ENCODE results near the gene FLNA. TPM values are rescaled to one million over a fixed set of nuclear protein-coding genes. Genes with fewer than 3 reads are reported as not detected.

The FLNA gene
- total RNA-seq: 824 and 840 TPM in 2 replicates

GRCh38 chrX:154374313-154375155 lies at the start of gene FLNA:
Gene FLNA, minus strand, starts transcription at chrX:154374634. Its CDS starts 3,389 bp downstream, at chrX:154371245.
- peak; percentile 82 for DNase-seq
- Mint-ChIP-seq H3K4me3 (peak within 1 kb of the TSS; percentile 76), H3K36me3 (ENCODE audit: low read depth) (peaks cover 7% of the 10 kb centered on the region), H3K27me3 (no peaks in the 10 kb centered on the region), H3K9me3 (no peaks in the 10 kb centered on the region), H3K27ac (no peak within 1 kb of the TSS), H3K4me1 (peaks cover 9% of the 10 kb centered on the region)
- intact Hi-C loops (cut with micrococcal nuclease): loop anchor here (5.0 to 10.0 kb wide), 3 partner anchors 103 to 650 kb away; partner anchors contain the start of genes F8, FAM3A, FUNDC2 and LAGE3

- H3K27me3 Mint-ChIP-seq: no peaks in the 10 kb centered on the region
- H3K36me3 Mint-ChIP-seq (ENCODE audit: low read depth): peaks cover 9% of the 10 kb centered on the region
- no peak overlapping the region for H3K27ac Mint-ChIP-seq
- intact Hi-C loops (cut with micrococcal nuclease): no loop called here
- no peak overlapping the region for H3K4me3 Mint-ChIP-seq
- H3K9me3 Mint-ChIP-seq: no peaks in the 10 kb centered on the region
- peaks cover 4% of the 10 kb centered on the region for H3K4me1 Mint-ChIP-seq
- DNase-seq: no peak
Measured at GRCh38 chrX:154420402-154420756, 45.9 kb upstream of the FLNA start.

- intact Hi-C loops (cut with micrococcal nuclease): no loop called here
- no peak overlapping the region for H3K4me3 Mint-ChIP-seq
- no peak overlapping the region for H3K27ac Mint-ChIP-seq
- no peak for DNase-seq
- H3K4me1 Mint-ChIP-seq: peaks cover 4% of the 10 kb centered on the region
- no peaks in the 10 kb centered on the region for H3K9me3 Mint-ChIP-seq
- no peaks in the 10 kb centered on the region for H3K27me3 Mint-ChIP-seq
- H3K36me3 Mint-ChIP-seq (ENCODE audit: low read depth): peaks cover 13% of the 10 kb centered on the region
Measured at GRCh38 chrX:154419688-154420401, 45.4 kb upstream of the FLNA start.

- Mint-ChIP-seq H3K27me3 (no peaks in the 10 kb centered on the region), H3K4me1 (peaks cover 2% of the 10 kb centered on the region), H3K9me3 (no peaks in the 10 kb centered on the region), H3K4me3 (no peak overlapping the region), H3K27ac (no peak overlapping the region), H3K36me3 (ENCODE audit: low read depth) (peaks cover 13% of the 10 kb centered on the region)
- DNase-seq: no peak
- intact Hi-C loops (cut with micrococcal nuclease): no loop called here
Measured at GRCh38 chrX:154419189-154419588, 44.8 kb upstream of the FLNA start.

- Mint-ChIP-seq H3K27me3 (no peaks in the 10 kb centered on the region), H3K4me1 (peaks cover 5% of the 10 kb centered on the region), H3K9me3 (no peaks in the 10 kb centered on the region), H3K27ac (no peak overlapping the region), H3K36me3 (ENCODE audit: low read depth) (peaks cover 15% of the 10 kb centered on the region), H3K4me3 (no peak overlapping the region)
- DNase-seq: no peak
- intact Hi-C loops (cut with micrococcal nuclease): no loop called here
Measured at GRCh38 chrX:154417157-154417556, 42.7 kb upstream of the FLNA start.

GRCh38 chrX:154413142-154413541 lies 38.7 kb upstream of the FLNA start:
- peak overlapping the region; percentile 84 for H3K4me3 Mint-ChIP-seq
- H3K27ac Mint-ChIP-seq: no peak overlapping the region

GRCh38 chrX:154412468-154412867 lies 38.0 kb upstream of the FLNA start:
- Mint-ChIP-seq H3K4me1 (peaks cover 11% of the 10 kb centered on the region), H3K9me3 (no peaks in the 10 kb centered on the region), H3K4me3 (peak overlapping the region; percentile 84), H3K36me3 (ENCODE audit: low read depth) (peaks cover 12% of the 10 kb centered on the region), H3K27ac (peak overlapping the region; percentile 82), H3K27me3 (no peaks in the 10 kb centered on the region)
- intact Hi-C loops (cut with micrococcal nuclease): loop anchor here (1.0 kb wide), 1 partner anchor 16 kb away; the partner anchor contains the start of gene ATP6AP1
- DNase-seq: peak; percentile 80

More at GRCh38 chrX:154413142-154413541, 38.7 kb upstream of the FLNA start:
- DNase-seq: no peak
- intact Hi-C loops (cut with micrococcal nuclease): no loop called here
- Mint-ChIP-seq H3K9me3 (no peaks in the 10 kb centered on the region), H3K36me3 (ENCODE audit: low read depth) (peaks cover 12% of the 10 kb centered on the region), H3K4me1 (peaks cover 11% of the 10 kb centered on the region), H3K27me3 (no peaks in the 10 kb centered on the region)

GRCh38 chrX:154411981-154412340 lies 37.5 kb upstream of the FLNA start:
- no peaks in the 10 kb centered on the region for H3K27me3 Mint-ChIP-seq
- peak overlapping the region; percentile 82 for H3K27ac Mint-ChIP-seq
- H3K36me3 Mint-ChIP-seq (ENCODE audit: low read depth): peaks cover 12% of the 10 kb centered on the region
- H3K9me3 Mint-ChIP-seq: no peaks in the 10 kb centered on the region
- peaks cover 11% of the 10 kb centered on the region for H3K4me1 Mint-ChIP-seq
- intact Hi-C loops (cut with micrococcal nuclease): loop anchor here (1.0 kb wide), 1 partner anchor 16 kb away; the partner anchor contains the start of gene ATP6AP1
- DNase-seq: peak; percentile 85
- peak overlapping the region; percentile 84 for H3K4me3 Mint-ChIP-seq

- no peaks in the 10 kb centered on the region for H3K9me3 Mint-ChIP-seq
- H3K4me1 Mint-ChIP-seq: peaks cover 11% of the 10 kb centered on the region
- H3K36me3 Mint-ChIP-seq (ENCODE audit: low read depth): peaks cover 6% of the 10 kb centered on the region
- peak within 1 kb of the TSS; percentile 77 for H3K4me3 Mint-ChIP-seq
- no peaks in the 10 kb centered on the region for H3K27me3 Mint-ChIP-seq
- intact Hi-C loops (cut with micrococcal nuclease): no loop called here
- peak within 1 kb of the TSS; percentile 66 for H3K27ac Mint-ChIP-seq
- peak; percentile 69 for DNase-seq
Measured at GRCh38 chrX:154409222-154409871, 34.9 kb upstream of the FLNA start, which contains the start of gene DNASE1L1. Gene DNASE1L1, minus strand, starts transcription at chrX:154409254. Its CDS starts 3,686 bp downstream, at chrX:154405568.

GRCh38 chrX:154408659-154409221 lies 34.3 kb upstream of the FLNA start:
- peaks cover 11% of the 10 kb centered on the region for H3K4me1 Mint-ChIP-seq

GRCh38 chrX:154404625-154405192 lies 30.3 kb upstream of the FLNA start:
- no peaks in the 10 kb centered on the region for H3K27me3 Mint-ChIP-seq
- no peak overlapping the region for H3K27ac Mint-ChIP-seq
- peaks cover 9% of the 10 kb centered on the region for H3K4me1 Mint-ChIP-seq
- DNase-seq: no peak
- intact Hi-C loops (cut with micrococcal nuclease): no loop called here
- no peak overlapping the region for H3K4me3 Mint-ChIP-seq
- peaks cover 20% of the 10 kb centered on the region for H3K36me3 Mint-ChIP-seq (ENCODE audit: low read depth)
- no peaks in the 10 kb centered on the region for H3K9me3 Mint-ChIP-seq

More at GRCh38 chrX:154408659-154409221, 34.3 kb upstream of the FLNA start:
- DNase-seq: no peak
- Mint-ChIP-seq H3K27me3 (no peaks in the 10 kb centered on the region), H3K9me3 (no peaks in the 10 kb centered on the region), H3K4me3 (peak overlapping the region; percentile 77), H3K36me3 (ENCODE audit: low read depth) (peaks cover 6% of the 10 kb centered on the region), H3K27ac (peak overlapping the region; percentile 41)
- intact Hi-C loops (cut with micrococcal nuclease): no loop called here

- H3K4me1 Mint-ChIP-seq: peaks cover 10% of the 10 kb centered on the region
Measured at GRCh38 chrX:154403858-154404257, 29.4 kb upstream of the FLNA start.

GRCh38 chrX:154403192-154403591 lies 28.8 kb upstream of the FLNA start:
- no peak overlapping the region for H3K4me3 Mint-ChIP-seq
- no peaks in the 10 kb centered on the region for H3K9me3 Mint-ChIP-seq
- H3K4me1 Mint-ChIP-seq: peaks cover 10% of the 10 kb centered on the region
- peaks cover 35% of the 10 kb centered on the region for H3K36me3 Mint-ChIP-seq (ENCODE audit: low read depth)
- intact Hi-C loops (cut with micrococcal nuclease): no loop called here
- no peak overlapping the region for H3K27ac Mint-ChIP-seq
- H3K27me3 Mint-ChIP-seq: no peaks in the 10 kb centered on the region
- no peak for DNase-seq

More at GRCh38 chrX:154403858-154404257, 29.4 kb upstream of the FLNA start:
- intact Hi-C loops (cut with micrococcal nuclease): no loop called here
- no peak overlapping the region for H3K4me3 Mint-ChIP-seq
- peak overlapping the region; percentile 15 for H3K27ac Mint-ChIP-seq
- H3K9me3 Mint-ChIP-seq: no peaks in the 10 kb centered on the region
- DNase-seq: no peak
- no peaks in the 10 kb centered on the region for H3K27me3 Mint-ChIP-seq
- peaks cover 28% of the 10 kb centered on the region for H3K36me3 Mint-ChIP-seq (ENCODE audit: low read depth)

Data from activated CD4-positive, alpha-beta T cell treated with anti-CD3 and anti-CD28 coated beads, Interleukin-2, amount 10 ng/mL, durations not matched to agents 24 days and 14 days (primary cell).